AG10803 (cell line): ENCODE data around the gene AP3D1.

Source experiments
- DNase-seq: peaks from one replicate; pipeline ENCODE4 v3.0.0; 2010; ENCODE audit warnings: low read depth
- H3K4me3 ChIP-seq: 2 replicates; pipeline ENCODE4 v1.5.1; 2011; ENCODE audit warnings: mild to moderate bottlenecking, low read length, control low read depth
- CTCF ChIP-seq: conservative IDR thresholded peaks from 2 replicates; pipeline ENCODE4 v1.5.1; 2011; ENCODE audit warnings: mild to moderate bottlenecking, low read length, control low read depth, inconsistent platforms

The AP3D1 gene

GRCh38 chr19:2080336-2080988 lies 70.9 kb downstream of the AP3D1 start:
- no peak overlapping the region for H3K4me3 ChIP-seq
- no peak for TF ChIP-seq CTCF
- no peak for DNase-seq

- H3K4me3 ChIP-seq: no peak overlapping the region
- DNase-seq: no peak
- no peak for TF ChIP-seq CTCF
Measured at GRCh38 chr19:2079865-2080301, 71.5 kb downstream of the AP3D1 start.

- TF ChIP-seq CTCF: no peak
- no peak for DNase-seq
- H3K4me3 ChIP-seq: no peak overlapping the region
Measured at GRCh38 chr19:2079076-2079864, 72.1 kb downstream of the AP3D1 start.

GRCh38 chr19:2077833-2078619 lies 73.3 kb downstream of the AP3D1 start:
- TF ChIP-seq CTCF: no peak
- H3K4me3 ChIP-seq: no peak overlapping the region
- DNase-seq: no peak

- no peak for DNase-seq
- H3K4me3 ChIP-seq: no peak overlapping the region
- TF ChIP-seq CTCF: no peak
Measured at GRCh38 chr19:2077398-2077797, 74.0 kb downstream of the AP3D1 start.

GRCh38 chr19:2076526-2076944 lies 74.8 kb downstream of the AP3D1 start:
- no peak overlapping the region for H3K4me3 ChIP-seq
- no peak for DNase-seq
- no peak for TF ChIP-seq CTCF
